ENCODE results near the gene RCE1.

The RCE1 gene

GRCh38 chr11:66869567-66869870 is 26.3 kb downstream of the RCE1 start:
- no peak for DNase-seq (ENCODE audit: low spot score)

- DNase-seq (ENCODE audit: low spot score): no peak
Observed at GRCh38 chr11:66870131-66870530, 26.9 kb downstream of the RCE1 start.

GRCh38 chr11:66870616-66871520 is 27.6 kb downstream of the RCE1 start:
- no peak for DNase-seq (ENCODE audit: low spot score)

GRCh38 chr11:66871521-66871901 is 28.3 kb downstream of the RCE1 start:
- DNase-seq (ENCODE audit: low spot score): no peak

- no peak for DNase-seq (ENCODE audit: low spot score)
Observed at GRCh38 chr11:66874232-66874631, 31.0 kb downstream of the RCE1 start.

GRCh38 chr11:66875378-66875777 is 32.1 kb downstream of the RCE1 start:
- DNase-seq (ENCODE audit: low spot score): no peak

GRCh38 chr11:66877588-66878385 is 34.5 kb downstream of the RCE1 start:
- DNase-seq (ENCODE audit: low spot score): no peak

- no peak for DNase-seq (ENCODE audit: low spot score)
Observed at GRCh38 chr11:66878474-66878873, 35.2 kb downstream of the RCE1 start.

GRCh38 chr11:66879000-66879399 is 35.8 kb downstream of the RCE1 start:
- DNase-seq (ENCODE audit: low spot score): no peak

- DNase-seq (ENCODE audit: low spot score): no peak
Observed at GRCh38 chr11:66879583-66879982, 36.3 kb downstream of the RCE1 start.

- no peak for DNase-seq (ENCODE audit: low spot score)
Observed at GRCh38 chr11:66879999-66880398, 36.8 kb downstream of the RCE1 start.

- peak; percentile 60 for DNase-seq (ENCODE audit: low spot score)
Observed at GRCh38 chr11:66880496-66881450, 37.5 kb downstream of the RCE1 start.

GRCh38 chr11:66881451-66881835 is 38.2 kb downstream of the RCE1 start:
- DNase-seq (ENCODE audit: low spot score): no peak

GRCh38 chr11:66881927-66882452 is 38.7 kb downstream of the RCE1 start:
- DNase-seq (ENCODE audit: low spot score): peak; percentile 51

- DNase-seq (ENCODE audit: low spot score): peak; percentile 74
Observed at GRCh38 chr11:66882561-66883015, 39.3 kb downstream of the RCE1 start.

GRCh38 chr11:66883016-66883965 is 40.0 kb downstream of the RCE1 start:
- peak; percentile 86 for DNase-seq (ENCODE audit: low spot score)

- DNase-seq (ENCODE audit: low spot score): no peak
Observed at GRCh38 chr11:66884443-66884842, 41.2 kb downstream of the RCE1 start.

- DNase-seq (ENCODE audit: low spot score): no peak
Observed at GRCh38 chr11:66885469-66885868, 42.2 kb downstream of the RCE1 start.

GRCh38 chr11:66885950-66886440 is 42.8 kb downstream of the RCE1 start:
- no peak for DNase-seq (ENCODE audit: low spot score)

GRCh38 chr11:66886671-66887221 is 43.5 kb downstream of the RCE1 start:
- DNase-seq (ENCODE audit: low spot score): no peak
